CD1c-positive myeloid dendritic cell (primary cell): Measurements from ENCODE around the gene MAP3K5.

Experiments used
- DNase-seq: peaks from one replicate; pipeline ENCODE4 v3.0.0-alpha.2; 2016; ENCODE audit errors: extremely low spot score

MAP3K5 gene

DNA sequence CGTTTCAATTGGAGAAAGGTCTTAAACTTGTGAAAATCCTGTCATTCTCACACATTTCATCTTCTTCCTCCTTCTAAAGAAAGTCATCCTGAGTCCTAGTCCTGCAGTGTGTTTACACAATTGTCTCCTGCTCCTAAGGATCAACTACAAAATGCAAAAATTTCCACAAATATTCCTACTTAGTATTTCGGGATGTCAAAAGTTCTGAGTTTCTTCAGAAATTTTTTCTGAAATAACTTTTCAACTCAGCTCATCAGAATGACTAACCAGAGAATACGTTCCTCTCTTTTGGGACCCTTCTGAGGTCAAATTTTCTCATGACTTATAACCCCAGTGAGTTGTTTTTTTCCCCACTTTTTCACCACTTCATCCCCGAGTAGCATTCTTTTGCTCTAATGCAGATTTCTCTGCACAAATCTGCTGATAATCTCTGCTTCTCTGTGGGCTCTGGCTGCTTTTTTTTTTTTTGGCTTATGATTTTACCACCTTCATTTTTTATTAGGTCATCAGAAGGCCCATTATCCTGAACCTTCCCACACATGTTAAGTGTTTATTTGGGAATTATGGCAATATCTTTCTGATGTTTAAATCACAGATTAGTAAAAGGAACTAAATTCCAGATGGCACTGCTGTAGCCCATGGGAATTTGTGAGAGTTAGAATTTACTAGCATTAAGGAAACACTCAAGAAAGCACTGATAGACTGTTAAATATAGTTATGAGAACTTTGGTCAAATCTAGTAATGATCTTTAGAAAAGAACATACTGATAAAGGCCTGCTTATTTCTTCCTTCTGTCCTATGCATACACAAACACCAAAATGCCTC, 41.4 kb downstream of the MAP3K5 start:
- DNase-seq, result no peak

DNA sequence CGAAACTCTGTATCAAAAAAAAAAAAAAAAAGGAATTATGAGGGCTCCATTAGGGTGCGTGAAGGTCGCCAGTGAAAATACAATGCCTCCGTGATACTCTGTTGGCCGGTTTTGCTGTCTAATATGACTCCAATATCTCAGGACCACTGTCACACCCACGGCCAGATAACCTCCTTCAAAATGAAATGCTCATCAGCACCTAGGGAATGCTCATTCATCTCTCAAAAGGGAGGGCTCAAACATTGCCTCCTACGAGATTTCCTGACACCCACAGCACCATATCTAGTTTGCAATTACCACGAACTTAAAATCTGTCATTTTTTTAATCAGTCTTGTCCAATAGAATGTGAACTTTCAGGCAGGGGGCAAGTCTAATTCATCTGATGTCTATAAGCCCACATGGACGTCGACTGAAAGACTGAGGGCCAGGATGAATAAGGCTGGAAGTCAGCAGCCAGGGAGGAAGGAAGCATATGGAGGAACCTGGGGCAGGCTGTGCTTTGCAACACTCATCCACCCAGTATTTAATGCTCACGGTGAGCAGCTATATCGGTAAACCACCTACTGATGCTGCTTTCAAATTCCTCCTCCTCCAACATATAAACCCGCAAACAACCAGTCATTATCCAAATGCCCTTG, 42.8 kb downstream of the MAP3K5 start:
- no peak for DNase-seq

DNA sequence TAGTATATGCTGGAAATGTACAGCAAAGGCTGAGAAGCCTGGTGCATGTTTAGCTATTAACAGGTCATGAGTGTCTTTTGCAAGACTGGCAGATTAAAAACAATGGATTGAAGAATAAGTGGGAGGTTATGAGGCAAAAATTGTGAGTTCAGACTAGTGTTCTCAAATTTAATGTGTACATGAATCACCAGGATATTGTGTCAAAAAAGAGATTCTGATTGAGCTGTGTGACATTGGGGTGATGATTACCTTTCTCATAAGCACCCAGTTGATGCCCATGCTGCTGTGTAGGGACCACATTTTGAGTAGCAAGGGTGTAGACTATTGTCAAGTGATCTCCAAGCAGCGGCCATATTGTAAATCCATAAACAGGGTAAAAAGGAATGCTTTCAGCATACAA, 44.8 kb downstream of the MAP3K5 start:
- no peak for DNase-seq

DNA sequence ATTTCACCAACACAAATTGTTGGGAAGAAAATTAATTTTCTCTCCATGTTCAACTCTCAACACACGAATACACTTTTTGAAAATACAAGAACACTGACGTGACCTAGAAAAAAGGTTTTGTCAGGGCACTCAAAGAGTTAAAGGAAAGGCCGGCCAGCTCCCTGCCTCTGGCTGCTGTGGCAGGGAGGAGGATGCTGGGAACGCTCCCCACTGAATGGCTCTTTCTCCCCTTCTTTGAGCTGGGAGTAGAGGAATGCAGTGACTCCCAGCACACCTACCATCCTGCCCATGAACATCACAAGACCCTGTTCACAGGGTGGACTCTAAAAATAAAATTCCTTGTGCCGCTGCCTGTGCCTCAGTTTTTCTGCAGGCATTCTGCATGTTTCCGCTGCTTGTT, 47.0 kb downstream of the MAP3K5 start:
- DNase-seq, result no peak

DNA sequence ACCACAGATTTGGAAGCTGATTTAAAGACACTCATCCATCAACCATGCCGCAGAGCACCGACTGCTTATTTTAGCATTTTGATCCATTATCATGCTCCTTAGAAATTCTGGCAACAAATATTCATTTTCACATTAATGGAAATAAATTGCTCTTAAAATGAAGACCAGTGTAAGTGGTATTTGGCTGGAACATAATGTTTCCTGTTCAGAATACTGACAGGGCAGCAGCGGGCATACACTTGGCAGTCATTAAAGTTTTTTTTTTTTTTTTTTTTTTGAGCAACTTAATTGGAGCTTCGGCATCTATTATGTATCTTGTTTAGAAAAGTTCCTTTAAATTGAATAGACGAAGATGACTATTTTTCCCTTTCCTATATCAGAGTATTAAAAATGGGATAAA, 47.4 kb downstream of the MAP3K5 start:
- DNase-seq, result no peak

DNA sequence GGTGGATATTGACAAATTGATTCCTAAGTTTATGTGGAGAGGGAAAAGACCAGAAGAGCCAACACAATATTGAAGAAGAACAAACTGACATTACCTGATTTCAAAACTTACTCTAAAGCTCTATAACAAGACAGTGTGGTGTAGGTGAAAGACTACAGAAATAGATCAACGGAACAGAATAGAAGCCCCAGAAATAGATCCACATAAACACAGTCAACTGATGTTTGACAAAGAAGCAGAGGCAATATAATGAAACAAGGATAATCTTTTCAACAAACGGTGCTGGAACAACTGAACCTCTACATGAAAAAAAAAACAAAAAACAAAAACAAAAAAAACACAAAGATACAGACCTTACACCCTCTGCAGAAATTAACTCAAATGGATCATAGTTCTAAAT, 50.2 kb downstream of the MAP3K5 start:
- DNase-seq, result no peak

DNA sequence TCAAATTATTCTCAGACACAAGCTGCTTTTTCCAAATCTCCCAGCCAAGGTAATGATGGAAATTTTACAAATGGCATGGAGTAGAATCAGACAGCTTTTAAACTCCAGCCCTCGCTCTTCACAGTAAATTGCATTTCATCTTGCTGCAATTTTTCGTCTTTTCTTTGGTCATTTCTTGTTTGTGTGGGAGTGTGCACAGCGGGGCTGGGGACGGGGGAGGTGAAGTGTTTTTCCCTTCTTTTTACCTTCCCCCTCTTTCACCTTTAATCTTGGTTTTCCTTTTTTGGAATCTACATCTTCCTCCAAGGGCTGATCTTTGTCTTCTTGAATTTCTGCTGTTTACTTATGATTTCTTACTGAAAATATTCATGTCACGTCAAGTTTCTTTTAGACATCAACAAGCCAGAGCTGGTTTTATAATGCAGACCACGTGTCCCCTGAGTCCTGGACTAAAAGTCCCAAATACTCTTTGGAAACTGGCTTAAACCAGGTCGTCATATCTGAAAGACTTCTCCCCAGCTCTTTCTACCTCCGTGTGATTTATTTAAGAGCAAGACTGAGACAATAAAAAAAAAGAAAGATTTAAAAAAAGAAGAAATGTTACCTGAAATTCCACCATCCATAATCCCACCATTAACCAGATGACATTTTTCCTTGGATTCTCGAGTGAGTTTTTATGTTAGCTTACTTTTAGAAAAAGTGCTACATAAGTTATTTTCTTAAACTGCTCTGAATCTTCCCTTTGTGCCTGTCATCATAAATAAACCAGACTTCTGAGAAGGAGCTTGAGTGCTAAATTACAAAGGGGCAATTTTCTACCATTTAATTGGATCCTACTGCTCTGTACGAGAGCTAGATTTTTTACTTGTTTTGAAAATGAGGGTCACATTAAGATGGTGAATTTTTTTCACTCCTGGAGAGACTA, 52.0 kb downstream of the MAP3K5 start:
- DNase-seq, result no peak

DNA sequence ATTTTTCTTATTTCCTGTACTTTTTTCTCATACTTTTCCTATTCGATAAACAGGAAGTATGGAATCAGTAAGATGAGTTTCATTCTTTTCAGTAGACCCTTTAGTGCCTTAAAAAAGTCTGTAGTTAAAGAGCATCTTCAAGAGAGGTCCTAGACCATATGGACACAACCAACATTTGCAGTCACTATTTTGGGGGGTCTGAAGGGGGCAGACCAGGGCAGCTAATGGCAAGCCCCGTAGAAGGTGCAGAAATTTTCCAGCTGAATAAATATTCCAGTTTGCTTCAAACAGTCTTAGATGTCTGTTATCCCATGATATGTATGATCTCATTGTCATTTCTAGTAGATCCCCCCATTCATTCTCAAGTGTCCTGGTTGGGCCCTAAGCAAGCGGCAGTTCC, 52.8 kb downstream of the MAP3K5 start:
- DNase-seq, result no peak

DNA sequence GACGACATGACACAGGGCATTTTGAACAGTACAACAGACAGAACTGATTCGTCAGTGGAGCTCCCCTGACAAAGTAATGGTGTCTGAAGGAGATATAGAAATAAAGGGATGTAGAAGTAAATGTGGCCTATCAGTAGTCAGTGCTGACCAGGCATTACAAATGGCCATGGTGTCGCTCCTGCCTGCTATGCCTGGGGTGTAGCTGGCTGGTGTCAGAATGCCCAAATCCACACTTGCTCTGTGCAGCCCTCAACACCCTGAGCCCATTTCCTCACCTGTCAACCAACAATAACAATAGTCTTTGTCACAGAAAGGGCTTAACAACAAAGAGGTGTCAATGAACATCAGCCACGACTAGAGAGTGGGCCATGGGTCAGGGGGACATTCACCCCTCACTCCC, 53.2 kb downstream of the MAP3K5 start:
- DNase-seq, result no peak

DNA sequence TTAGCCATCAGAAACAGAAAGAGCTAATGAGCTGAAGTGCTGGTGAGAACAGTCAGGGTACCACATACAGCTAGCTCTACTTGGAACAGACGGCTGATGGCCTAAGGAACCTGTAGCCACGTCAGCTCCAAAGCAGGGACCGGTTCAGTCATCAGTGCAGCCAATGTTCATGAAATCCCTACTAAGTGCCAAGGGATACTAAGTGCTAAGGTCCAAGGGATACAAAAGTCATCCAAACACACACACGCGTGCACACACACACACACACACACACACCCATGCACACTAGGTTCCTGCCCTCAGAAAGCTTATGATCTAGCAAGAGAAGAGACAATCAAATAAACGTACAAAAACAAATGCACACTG, 53.6 kb downstream of the MAP3K5 start:
- no peak for DNase-seq

DNA sequence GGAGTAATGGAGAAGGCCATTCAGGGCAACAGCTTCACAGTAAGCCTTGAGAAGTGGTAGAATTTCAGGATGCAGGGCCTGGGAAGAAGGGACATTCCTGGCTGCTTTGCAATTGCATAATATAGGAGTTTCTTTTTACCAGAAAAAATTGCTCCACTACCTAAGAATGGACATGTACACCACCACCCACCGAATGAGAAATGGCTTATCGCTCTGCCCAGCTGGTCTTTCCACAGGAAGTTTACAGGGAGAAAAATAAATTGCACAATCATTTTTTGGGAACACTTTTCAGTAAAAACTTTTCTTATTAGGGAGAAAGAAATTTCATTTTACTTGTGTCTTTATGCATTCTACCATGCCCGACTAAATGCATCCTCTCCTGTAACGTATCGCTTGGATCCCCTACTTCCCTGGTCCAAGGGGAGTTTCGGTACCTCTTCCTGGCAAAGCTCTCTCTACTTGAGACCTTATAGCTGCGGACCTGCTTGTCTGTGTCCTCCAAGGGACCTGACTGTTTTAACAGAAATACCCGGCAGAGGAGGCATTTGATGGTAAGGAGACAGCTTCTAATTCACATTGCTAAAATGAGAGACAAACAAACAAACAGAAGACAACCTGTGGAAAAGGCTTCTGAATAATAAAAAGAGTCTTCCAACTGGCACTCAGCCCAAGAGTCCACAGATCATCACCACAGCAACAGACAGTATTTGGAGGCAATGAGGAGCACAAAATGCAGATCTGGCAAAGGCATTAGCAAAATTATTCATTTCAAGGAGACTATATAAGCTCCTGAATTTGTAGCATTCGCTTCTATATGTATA, 54.2 kb downstream of the MAP3K5 start:
- peak; percentile 30 for DNase-seq

DNA sequence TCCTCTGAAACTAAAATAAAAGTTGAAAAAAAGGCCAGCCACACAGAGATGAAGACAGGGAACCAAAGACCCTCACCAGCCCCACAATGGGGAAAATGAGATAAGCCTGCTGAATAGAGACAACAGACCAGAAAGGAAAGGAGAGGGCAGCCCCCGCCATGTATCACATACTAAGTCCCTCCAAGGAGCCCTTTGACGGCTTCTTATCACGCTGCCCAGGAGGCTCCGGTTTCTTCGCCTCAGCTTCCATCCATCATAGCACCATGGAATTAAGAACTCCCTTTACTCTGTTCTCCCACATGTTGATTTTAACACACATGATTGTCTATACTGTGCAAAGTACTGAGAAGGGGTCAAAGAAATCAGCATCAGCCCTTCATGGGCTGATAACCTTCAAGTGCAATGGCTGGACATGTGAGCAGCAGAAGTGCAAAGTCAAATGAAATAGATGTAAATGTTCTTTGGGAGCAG, 54.9 kb downstream of the MAP3K5 start:
- DNase-seq, result no peak

DNA sequence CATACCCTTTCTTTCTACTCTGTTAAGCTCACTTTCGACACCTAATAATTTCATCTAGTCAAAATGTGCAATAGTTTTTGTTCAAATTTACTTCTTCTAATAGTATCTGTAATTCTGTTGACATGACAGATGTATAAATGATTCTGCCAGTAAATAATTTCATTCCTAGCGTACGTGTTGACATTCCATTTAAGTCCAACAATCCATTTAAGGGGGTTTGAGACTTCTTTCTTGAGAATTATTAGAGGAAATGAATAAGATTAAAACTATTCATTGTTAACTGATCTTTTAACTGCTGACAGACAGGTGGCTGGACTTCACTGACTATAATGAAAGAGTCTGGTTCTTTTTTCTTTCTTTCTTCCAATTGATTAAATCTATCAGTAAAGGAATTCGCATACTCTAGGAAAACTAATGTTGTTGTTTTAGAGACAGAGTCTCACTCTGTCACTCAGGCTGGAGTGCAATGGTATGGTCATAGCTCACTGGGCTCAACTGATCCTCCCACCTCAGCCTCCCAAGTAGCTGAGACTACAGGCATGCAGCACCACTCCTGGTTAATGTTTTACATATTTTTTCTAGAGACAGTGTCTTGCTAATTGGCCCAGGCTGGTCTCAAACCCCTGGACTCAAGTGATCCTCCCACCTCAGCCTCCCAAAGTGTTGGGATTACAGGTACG, 55.9 kb downstream of the MAP3K5 start:
- no peak for DNase-seq

DNA sequence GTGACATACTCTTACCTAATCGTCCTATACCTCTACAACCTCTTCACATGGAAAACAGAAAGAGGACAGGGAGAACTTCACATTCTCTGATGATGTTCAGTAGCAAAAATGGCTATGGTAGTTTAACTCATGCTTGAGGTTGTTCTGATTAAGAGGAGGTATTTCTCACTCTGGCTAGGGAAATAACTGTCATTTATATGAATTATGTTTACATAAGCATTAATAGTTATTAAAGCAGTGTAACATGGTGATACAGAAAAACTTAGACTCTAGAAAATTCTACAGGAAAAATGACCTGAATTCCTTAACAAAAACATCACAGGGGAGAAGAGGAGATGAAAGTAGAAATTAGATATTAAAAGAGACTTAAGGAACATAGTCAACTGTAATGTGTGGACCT, 57.3 kb downstream of the MAP3K5 start:
- no peak for DNase-seq

DNA sequence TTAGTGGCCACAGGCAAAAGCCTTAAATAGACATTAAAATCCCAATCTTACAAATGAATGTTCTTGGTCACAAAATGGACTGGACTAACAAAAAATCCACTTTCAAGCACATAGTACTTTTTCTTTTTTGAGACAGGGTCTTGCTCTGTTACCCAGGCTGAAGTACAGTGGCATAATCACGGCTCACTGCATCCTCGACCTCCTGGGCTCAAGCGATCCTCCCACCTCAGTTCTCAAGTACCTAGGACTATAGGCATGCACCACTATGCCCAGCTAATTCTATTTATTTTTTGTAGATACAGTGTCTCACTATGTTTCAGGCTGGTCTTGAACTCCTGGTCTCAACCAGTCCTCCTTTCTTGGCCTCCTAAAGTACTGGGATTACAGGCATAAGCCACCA, 59.4 kb downstream of the MAP3K5 start:
- DNase-seq, result no peak

DNA sequence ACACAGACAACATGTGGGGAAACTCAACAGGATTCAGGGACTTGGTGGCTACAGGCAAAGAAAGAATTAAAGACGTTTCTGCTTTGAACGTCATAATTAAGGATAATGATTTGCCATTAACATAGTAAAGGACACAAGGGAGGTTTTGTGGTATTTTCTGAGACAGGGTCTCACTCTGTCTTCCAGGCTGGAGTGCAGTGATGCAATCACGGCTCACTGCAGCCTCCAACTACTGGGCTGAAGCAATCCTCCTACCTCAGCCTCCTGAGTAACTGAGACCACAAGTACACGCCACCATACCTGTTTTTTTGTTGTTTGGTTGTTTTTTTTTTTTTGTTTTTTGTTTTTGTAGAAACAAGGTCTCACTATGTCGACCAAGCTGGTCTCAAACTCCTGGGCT, 62.4 kb downstream of the MAP3K5 start:
- no peak for DNase-seq

DNA sequence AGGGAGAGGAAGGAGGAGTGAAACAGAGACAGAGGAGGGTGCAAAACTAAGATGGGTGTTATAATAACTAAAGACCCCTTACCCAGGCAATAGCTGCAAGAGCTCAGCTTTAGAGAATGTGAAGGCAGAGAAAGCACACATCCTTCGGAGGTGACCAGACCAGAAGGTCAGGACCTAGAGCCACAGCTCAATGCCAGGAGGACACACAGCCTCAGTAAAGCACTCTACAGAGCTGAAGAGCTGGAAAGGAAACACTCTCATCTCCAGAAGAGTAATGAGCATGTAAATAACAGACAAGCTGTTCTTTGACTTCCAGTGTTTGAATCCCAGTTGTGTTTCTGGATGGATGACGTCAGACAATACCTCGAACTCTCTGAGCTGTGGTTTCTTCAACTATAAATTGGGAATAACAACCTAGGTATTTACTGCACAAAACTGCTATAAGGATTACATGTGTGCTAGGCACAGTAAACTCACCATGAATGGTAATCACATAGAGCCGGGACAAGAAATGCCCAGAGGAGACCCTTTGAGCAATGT, 63.2 kb downstream of the MAP3K5 start:
- no peak for DNase-seq

DNA sequence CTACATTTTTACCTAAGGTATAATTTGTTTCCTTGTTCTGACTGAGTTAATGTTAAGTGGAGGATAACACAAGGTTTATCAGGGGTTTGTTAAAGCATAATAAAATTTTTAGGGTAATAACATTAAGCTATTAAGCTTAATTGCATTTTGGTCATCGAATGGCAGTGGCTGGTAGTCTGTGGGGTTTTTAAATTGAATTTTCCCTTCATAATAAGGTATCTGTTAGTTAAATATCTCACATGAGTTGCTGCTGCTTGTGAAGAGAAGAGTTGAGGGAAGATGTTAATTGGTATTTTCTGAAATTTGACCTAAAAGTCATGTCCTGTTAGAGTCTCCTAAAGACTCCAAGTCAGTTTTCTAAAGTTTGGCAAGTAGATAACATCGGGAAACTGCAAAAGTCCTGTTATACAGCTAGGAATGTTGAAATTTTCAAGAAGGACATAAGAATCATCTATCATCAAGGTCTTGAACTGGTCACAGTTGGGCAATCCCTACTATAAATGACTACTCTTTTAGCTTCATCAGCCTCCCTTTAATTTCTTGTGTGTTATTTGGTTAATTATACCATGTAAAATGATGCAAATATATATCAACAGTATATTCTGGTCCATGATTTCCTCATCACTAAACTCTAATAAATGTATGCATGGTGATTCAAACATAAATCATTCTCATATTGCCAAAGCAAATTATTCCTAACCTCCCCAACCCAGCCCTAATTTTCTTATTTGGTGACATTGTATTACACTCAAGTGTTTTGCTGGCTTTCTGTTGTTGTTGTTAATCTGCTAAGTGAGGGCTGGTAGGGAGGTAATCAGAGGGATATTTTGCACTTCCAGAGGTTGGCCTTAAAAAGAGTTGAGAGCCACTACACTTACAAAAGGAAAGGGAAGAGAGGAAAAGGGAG, 64.0 kb downstream of the MAP3K5 start:
- DNase-seq, result no peak

DNA sequence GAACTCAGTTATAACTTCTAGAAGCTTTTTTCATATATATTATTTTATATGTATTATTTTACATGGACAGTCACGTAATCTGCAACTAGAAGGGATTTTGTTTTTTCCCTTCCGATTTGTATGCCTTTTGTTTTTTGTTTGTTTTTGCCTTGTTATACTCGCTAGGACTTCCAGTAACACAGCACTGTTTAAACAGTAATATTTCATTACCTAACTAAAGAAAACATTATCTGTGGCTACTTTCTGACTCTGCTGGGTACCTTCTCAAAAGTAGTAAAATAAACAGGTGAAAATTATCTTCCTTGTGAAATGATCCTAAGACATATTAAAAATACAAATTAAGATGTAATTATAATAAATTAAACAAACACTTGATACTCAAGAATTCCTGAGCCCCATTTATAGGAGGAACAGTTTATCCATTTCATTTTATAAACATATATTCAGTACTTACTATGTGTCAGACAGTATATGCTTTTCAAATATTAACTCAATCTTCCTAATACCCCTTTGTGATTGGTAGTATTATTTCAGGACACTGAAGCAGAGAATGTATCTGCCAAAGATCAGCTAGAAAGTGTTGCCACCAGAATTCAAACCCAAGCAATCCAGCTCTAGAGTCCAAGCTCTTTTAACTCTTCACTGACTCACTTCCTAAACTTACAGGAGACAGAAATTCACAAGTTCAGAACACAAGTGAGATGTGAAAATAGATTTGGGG, 65.3 kb downstream of the MAP3K5 start:
- no peak for DNase-seq
